DLD1 (cell line): ENCODE results near the gene TARP.
"Not testable (repeated sequence)": the region's sequence is repeated elsewhere in the genome, so short reads cannot be mapped to it uniquely, and the experiment has no call there.

Experiments
- in situ Hi-C: cut with HindIII; loops from 2 replicates; pipeline ENCODE4 v1.10.0; 2017; ENCODE audit warnings: low sequenced_read_pairs

The TARP gene

DNA sequence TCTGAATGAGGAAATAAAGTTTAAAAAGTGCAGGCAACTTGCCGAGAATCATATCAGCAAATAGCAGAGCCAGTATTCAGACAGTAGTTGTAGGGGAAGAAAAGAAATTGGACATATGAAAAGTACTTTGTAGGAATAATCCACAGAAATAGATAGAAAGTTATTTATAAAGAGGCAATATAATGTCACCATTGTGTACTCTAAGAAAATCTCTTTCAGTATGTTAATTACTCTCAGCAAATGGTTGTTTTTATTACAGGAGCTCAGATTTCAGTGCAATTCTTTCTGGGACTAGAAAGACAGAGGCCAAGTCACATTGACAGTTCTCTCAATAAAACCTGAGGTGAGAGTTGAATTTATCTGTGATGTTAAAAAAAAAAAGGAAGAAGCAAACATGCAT is 10.2 kb downstream of the TARP start:
- in situ Hi-C loops = not testable (repeated sequence)

DNA sequence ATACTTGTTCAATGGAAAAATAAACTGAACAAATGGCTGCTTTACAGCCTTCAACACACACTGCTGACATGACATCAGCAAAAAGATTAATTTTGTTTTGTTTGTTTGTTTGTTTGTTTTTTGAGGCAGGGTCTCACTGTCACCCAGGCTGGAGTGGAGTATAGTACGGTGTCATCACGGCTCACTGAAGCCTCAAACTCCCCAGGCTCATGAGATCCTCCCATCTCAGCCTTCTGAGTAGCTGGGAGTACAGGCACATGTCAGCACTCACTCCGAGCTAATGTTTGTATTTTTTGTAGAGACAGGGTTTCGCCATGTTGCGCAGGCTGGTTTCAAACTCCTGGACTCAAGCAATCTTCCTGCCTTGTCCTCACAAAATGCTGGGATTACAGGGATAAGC is 10.9 kb downstream of the TARP start:
- in situ Hi-C loops = no loop called here

DNA sequence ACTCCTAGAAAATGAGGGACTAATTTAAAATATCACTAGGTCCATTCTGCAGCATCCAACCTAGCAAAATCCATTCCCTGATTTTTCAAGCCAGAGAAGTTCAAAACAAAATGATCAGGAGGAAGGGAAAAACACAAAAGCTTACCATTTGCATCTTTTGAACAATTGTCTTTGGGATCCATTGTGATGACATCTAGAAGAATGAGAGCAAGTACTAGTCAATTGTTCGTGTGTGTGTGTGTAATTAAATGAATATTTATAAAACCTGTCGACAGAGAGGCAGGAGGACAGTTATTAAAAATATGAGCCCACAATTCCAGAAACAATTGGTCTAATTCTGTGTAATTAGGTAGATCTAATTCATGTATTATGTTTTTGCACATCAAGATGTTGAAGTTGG is 11.4 kb downstream of the TARP start:
- in situ Hi-C loops = not testable (repeated sequence)

DNA sequence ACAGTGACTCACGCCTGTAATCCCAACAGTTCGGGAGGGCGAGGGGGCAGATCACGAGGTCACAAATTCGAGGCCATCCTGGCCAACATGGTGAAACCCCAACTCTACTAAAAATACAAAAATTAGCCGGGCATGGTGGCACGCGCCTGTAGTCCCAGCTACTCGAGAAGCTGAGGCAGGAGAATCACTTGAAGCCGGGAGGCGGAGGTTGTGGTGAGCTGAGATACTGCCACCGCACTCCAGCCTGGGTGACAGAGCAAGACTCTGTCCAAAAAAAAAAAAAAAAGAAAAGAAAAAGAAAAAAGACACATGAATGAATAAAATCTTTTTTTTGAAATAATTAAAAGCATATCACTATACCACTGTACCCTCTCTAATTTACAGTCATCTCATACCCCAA is 11.8 kb downstream of the TARP start:
- in situ Hi-C loops = not testable (repeated sequence)

DNA sequence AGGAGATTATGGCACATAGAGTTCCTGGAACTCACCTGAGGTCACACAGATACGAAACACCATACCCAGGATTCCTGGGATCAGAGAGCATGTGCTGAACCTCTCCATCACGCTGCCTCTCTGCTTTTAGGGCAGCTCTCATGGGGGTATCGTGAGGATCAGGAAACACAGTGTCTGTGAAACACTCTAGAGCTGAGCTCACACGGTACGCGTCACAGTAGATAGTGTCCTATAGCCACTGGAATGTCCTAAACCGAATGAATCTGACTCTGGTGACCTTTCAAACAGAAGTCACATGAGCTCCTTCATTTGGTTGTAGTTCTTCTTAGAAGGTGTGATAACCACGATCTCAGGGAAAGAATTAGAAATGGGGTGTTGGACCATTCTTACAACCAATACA is 14.3 kb downstream of the TARP start:
- in situ Hi-C loops = not testable (repeated sequence)

DNA sequence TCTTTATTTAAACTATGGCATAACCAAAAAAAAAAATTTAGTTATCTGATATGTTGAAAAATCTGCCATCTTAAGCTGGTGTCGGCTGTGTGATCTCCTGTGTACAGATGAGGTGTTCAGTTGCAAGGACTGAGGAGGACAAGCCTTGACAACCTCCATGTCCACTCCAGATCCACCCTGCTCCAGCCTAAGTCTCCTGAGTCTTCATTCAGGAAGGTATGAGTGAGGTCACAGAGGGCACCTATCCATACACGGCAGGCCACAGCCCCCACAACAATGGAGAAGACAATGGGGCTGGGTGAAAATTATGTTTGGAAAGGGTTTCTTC is 16.1 kb downstream of the TARP start:
- in situ Hi-C loops = no loop called here

DNA sequence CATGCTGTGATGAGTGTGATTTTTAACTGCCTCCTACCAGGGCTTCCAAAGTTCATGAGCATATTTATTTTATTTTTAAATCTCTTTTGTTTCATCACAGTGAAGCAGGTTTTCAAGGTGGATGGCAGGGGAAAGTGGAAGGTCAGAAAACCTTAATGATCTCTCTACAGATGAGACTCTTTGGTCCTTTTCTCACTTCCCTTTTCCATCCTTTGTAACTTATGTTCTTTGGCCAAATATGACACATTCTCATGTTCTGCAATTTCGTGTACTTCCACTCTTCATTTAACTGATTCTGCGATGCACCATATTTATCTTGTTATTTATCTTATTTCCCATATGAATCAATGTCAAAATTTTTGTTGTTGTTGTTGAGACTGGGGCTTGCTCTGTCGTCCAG is 23.6 kb downstream of the TARP start:
- in situ Hi-C loops = not testable (repeated sequence)

DNA sequence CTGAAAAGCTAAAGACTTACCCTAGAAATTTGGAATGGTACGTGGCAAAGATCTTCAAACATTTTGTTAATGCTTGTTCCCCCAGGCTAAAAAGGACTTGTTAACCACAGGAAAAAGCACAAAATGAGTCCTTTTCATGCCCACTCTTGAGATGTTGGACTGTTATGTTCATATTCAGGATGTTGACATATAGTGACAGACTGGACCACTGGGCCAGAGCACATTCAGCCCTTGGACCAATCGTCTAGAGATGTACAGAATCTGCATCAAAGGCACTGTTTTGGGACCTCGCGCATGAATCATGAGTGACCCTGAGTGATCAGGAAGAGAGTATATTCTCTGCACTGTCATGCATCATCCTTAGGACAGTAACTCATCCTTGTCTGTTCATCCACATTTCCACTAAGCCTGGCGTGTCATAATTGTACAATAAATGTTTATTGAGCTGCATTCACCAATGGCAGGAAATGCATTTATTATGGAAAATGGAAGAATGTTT is 25.3 kb downstream of the TARP start:
- in situ Hi-C loops = no loop called here

DNA sequence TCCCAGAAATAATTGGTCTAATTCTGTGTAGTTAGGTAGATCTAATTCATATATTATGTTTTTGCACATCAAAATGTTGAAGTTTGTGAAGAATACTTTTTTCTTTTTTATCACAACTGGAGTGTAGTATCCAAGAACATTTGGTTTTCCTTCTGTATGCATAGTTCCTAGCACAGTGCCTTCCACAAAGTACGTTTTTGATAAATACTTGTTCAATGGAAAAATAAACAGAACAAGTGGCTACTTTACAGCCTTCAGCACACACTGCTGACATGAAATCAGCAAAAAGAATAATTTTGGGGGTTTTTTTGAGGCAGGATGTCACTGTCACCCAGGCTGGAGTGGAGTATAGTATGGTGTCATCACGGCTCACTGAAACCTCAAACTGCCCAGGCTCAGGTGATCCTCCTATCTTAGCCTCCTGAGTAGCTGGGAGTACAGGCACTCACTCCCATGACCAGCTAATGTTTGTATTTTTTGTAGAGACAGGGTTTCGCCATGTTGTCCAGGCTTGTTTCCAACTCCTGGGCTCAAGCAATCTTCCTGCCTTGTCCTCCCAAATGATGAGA is 27.9 kb downstream of the TARP start:
- in situ Hi-C loops = no loop called here

DNA sequence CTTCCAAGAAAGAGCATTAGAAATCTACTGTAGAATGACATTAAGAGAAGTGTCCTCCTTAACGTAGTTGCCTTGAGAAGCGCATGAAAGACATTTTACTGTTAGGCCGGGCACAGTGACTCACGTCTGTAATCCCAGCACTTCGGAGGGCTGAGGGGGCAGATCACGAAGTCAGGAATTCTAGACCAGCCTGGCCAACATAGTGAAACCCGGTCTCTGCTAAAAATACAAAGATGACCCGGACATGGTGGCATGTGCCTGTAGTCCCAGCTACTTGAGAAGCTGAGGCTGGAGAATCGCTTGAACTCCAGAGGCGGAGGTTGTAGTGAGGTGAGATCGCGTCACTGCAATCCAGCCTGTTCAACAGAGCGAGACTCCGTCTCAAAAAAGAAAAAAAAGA is 28.9 kb downstream of the TARP start:
- in situ Hi-C loops = no loop called here

DNA sequence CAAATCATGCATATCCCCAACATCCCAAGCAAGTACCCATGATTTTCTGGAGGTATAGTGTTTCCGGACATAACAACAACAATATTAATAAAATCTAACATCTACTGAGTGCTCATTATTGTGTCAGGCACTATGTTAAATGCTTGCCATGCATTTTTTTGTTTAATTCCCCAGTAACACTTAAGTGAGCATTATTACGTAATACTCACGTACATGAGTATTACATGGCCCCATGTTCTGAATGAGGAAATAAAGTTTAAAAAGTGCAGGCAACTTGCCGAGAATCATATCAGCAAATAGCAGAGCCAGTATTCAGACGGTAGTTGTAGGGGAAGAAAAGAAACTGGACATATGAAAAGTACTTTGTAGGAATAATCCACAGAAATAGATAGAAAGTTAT is 30.1 kb downstream of the TARP start:
- in situ Hi-C loops = not testable (repeated sequence)

DNA sequence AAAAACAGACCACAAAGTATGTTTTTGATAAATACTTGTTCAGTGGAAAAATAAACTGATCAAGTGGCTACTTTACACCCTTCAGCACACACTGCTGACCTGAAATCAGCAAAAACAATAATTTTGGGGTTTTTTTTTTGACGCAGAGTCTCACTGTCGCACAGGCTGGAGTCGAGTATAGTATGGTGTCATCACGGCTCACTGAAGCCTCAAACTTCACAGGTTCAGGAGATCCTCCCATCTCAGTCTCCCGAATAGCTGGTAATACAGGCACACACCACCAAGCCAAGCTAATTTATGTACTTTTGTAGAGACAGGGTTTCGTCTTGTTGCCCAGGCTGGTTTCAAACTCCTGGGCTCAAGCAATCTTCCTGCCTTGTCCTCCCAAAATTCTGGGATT is 30.6 kb downstream of the TARP start:
- in situ Hi-C loops = no loop called here

DNA sequence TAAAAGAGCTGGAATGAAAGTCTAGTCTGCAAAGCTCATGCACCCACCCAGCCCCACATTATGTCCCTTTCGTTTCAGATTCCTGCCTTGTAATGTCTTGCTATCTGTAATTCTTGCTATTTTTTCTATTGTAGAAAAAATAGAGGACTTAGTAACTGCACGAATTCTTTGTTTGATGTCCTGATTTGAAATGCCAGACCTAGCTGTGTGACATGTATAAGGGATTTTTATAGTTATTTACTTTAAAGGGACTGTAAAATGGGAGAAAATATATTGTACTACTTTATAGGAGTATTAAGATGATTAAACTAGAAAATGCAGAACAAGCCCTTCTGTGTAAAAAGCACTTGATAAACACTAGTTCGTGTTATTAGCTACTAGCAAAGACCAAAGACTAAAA is 32.4 kb downstream of the TARP start:
- in situ Hi-C loops = no loop called here

DNA sequence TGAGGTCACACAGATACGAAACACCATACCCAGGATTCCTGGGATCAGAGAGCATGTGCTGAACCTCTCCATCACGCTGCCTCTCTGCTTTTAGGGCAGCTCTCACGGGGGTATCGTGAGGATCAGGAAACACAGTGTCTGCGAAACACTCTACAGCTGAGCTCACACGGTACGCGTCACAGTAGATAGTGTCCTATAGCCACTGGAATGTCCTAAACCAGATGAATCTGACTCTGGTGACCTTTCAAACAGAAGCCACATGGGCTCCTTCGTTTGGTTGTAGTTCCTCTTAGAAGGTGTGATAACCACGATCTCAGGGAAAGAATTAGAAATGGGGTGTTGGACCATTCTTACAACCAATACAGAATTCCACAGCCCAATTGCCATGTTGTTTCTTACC is 34.3 kb downstream of the TARP start:
- in situ Hi-C loops = not testable (repeated sequence)

DNA sequence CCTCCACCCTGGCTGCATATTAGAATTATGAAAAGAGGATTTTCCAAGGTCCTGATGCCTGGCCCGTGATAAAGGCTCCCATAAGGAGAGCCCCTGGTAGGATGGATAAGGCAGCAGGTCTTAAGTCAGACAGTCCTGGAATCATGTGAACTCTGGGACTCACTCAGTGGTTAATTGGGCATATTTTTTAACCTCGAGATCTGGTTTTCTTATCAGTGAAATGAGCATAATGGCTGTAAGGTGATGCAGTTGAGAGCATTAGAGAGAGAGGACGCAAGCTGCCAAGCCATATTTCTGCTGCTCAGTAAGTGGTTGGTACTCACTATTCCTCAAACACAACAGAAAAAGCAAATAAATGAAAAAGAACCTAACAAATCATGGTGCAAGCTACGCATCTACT is 37.8 kb downstream of the TARP start:
- in situ Hi-C loops = no loop called here

DNA sequence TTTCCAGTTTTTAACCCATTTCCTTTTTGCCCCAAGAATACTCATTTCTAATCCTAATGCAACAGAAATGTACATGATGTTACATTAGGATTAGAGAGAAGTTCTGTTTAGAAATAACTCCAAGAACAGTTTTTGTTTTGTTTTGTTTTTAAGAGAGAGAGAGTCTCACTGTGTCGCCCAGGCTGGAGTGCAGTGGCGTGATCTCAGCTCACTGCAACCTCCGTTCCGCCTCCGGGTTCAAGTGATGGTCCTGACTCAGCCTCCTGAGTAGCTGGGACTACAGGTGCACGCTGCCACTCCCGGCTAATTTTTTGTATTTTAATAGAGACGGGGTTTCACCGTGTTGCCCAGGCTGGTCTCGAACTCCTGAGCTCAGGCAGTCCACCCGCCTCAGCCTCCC is 38.7 kb downstream of the TARP start:
- in situ Hi-C loops = not testable (repeated sequence)

DNA sequence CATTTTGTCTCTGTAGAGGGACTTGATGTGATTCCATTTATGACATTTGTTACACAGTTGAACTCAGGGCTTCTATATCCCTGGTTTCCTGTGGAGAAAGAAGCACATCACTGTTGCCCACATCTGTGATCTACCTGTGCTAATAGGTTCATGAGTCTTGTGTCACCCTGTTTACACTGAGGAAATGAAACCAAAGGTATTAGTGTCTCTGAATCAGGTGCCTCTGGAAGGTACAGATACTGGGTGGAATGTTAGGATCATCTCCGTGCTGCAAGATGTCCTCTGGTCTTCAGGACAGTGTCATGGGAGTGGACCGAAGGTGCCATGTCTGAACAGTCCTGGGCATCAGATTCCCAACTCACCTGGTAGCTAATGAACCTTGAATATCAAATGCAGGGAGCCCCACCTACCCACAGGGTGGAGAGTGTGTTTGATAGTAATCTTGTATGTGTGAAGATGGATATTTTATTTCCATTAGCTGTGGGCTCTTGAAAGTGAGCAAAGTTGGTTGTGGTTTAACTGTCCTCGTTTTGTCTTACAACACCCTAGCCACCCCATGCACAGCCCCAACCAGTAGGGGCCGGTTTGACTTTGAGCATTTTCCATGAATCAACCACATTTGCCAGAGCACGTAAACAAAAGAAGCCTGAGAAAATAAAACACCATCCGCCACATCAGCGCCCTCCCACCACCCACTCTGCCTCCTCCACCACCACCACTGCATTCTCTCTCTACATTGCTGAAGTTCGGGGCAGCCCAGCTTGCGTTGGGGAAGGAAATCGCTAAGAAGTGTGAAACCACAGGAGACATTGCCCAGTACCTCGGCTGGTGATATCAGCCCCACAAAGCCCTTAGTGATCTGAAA is 40.7 kb downstream of the TARP start:
- in situ Hi-C loops = no loop called here

DNA sequence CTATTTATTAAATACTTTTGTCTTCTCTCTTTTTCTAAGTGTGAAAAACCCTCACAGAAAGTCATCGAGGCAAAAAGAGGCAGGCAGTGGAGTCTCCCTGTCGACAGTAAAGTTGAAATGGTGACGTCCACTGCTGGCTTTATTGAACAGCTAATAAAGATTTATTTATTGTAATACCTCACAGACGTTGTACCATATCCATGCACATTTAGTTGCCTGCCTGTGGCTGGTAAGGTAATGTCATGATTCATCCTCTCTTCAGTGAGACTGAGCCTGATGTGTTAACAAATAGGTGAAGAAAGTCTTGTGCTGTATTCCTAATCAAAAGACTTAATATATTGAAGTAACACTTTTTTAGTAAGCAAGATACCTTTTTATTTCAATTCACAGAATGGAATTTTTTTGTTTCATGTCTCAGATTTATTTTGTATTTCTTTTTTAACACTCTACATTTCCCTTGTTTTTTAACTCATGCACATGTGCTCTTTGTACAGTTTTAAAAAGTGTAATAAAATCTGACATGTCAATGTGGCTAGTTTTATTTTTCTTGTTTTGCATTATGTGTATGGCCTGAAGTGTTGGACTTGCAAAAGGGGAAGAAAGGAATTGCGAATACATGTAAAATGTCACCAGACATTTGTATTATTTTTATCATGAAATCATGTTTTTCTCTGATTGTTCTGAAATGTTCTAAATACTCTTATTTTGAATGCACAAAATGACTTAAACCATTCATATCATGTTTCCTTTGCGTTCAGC is 43.4 kb downstream of the TARP start:
- in situ Hi-C loops = no loop called here

DNA sequence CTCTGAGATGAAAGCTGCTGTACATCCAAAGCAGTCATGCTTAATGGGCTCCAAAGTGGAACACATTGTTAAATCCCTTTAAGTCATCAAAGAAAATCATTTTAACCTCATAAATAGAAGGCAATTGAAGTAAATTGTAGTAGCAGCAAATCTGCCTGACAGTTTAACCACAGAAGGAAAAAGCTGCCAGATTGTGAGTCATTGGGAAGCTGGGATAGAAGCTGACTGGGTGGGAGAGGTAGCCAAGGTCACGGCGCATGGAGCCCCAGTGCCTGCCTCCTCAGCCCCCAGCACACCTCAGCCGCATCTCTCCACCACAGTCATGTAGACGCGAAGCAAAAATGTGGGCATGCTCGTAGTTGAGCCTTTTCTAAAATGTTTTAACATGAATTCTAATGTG is 44.0 kb downstream of the TARP start:
- in situ Hi-C loops = no loop called here

DNA sequence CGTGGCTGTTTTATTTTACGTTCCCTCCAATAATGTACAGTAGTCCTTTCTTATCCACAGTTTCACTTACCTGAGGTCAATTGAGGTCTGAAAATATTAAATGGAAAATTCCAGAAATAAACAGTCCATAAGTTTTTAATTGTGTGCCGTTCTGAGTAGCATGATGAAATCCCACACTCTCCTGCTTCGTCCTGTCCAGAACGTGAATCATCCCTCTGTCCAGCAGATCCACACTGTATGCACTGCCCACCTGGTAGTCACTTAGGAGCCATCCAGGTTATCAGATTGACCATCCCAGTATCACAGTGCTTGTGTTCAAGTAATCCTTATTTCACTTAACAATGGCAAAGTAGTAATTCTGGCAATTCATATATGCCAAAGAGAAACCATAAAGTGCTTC is 49.0 kb downstream of the TARP start:
- in situ Hi-C loops = loop anchor here (25.0 kb wide), 1 partner anchor 312 kb away; the partner anchor contains the start of genes EPDR1 and SFRP4

DNA sequence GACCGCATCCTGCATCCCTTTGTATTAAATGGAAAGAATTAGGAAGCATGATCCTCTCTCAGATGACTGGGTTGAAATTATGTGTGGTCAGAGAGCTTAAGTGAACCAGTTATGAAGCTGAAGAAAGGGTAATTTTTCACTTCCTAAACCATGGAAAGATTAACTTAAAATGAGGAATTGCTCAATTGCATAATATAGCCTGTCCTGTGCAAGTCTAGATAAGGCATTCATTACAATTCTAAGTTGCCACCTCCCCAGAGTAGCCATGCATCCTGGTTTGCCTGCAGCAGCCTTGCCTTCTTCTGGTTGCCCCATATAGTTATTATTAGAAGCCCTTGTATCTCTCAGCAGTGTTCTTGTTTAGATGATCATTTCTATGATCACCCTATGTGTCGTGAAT is 50.1 kb downstream of the TARP start:
- in situ Hi-C loops = loop anchor here (25.0 kb wide), 1 partner anchor 311 kb away; the partner anchor contains the start of genes EPDR1 and SFRP4
